HL-60/S4 treated with phorbol 12-myristate 13-acetate at 8.2 ng/mL for 4 days and 3 days (cell line): ENCODE measurements around the gene PSAP.

Source experiments
- in situ Hi-C: fragments of 300-500 bp; cut with MboI; formaldehyde crosslinking; loops from 2 replicates; pipeline ENCODE4 v1.15.0; 2022; ENCODE audit warnings: low sequenced_read_pairs

PSAP gene

DNA sequence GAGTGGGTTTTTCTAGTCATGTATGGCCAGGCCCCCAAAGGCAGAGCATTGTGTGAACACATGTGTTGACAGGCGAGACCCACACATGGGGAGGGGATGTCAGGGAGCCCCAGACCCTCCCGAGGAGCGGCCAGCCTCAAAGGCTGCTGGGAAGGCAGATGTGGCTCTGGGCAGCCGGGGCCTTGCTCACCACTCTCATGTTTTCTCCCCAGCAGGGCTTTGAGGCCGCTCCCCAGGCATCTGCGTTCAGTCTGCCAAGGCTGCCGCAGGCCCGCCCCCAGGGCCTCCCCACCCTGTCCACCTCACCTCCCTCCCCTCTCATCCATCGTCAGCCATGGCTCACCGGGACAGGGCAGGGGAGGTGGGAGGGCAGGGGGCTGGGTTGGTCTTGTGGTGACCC, 61.2 kb downstream of the PSAP start:
- in situ Hi-C loops: no loop called here

- in situ Hi-C loops: no loop called here
Measured at GRCh38 chr10:71788954-71789353, 62.1 kb downstream of the PSAP start.

- in situ Hi-C loops: no loop called here
Measured at GRCh38 chr10:71784679-71785272, 66.3 kb downstream of the PSAP start.

DNA sequence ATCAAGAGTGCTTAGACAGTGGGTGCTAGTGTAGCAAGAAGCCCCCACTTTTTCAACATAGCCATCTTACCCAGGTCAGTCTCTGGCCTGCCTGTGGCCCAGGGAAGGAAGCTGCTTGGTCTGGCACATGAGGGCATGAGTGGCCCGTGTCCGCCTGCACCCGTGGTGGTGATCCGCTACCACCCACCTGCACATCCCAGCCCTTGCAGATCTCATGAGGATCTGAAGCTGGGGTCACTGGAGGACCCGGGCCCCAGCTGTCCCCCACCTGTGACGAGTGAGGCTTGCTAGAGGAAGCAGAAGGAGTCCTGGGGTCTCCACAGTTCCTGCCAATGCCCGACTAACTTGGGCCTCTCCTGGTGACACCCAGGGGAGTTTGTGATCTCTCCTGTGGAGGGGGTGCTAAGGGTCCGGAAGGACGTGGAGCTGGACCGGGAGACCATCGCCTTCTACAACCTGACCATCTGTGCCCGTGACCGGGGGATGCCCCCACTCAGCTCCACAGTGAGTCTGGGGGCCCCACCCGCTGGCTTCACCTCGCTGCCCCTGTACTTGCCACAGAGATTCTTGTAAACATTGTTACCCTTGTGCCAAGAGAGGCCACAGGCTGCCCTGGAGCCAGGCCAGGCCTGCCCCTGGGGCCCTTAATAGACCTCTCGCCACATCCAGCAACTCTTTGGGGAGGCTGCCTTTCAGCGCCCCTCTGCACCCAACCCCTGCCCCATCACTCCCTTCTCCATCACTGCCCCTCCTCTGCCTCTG, 67.0 kb downstream of the PSAP start:
- in situ Hi-C loops: no loop called here

DNA sequence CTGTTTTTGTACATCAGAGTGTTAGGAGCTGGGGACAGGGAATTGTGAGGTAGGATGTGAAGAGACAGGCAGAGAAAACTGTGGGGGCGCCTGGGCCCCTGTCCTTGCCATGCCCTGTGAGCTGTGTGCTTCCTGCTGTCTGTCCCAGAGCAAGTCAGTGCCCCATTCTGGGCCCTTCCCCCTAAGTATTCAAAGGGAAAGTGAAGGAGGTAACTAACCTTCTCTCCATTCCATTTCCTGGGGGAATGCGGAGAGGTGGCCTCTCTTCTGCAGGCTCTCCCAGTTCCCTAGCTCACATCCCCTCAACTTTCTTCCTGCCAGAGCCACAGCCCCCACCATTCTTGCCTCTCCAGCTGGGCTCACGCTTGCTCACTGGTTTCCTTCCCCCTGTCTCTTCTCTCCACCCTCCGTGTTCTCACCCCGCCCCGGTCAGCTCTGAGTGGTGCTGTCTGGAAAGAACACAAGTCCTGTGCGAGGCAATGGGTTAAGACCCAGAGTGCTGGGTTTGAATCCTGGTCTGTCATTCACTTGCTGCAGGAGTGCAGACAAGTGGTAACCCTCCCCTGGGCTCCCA, 68.0 kb downstream of the PSAP start:
- in situ Hi-C loops: no loop called here

DNA sequence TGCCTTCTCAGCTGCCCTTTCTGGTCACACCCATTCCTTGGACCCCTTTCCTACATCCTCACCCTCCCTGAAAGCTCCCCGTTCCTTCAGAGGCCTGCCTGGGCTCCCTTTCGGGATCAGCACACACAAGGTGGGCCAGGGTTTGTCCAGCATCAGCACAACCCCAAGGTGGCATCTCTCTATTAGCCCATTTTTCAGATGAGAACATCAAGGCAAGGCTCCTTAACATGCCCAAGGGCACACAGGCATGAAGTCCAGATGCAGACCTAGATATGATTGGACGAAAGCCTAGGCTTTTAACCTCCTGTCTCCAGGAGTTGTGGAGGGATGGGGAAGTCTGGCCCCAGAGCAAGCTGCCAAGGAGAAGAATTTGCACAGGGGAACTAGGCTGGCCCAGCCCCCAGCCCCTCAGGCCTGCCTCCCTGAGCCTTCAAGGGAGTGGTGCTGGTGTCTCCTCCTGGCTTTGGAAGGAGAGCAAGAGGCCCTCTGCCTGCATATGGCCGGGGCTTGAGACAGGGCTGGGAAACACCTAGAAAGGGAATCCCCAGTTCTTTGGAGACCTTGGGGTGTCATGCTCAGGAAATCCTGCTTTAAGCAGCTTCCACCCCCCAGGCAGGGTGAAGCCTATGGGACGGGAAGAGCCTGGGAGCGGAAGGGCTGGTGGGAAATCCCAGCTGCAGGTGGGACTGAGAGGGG, 68.7 kb downstream of the PSAP start:
- in situ Hi-C loops: no loop called here

- in situ Hi-C loops: no loop called here
Measured at GRCh38 chr10:71780719-71781118, 70.3 kb downstream of the PSAP start.

- in situ Hi-C loops: no loop called here
Measured at GRCh38 chr10:71780156-71780555, 70.9 kb downstream of the PSAP start.

DNA sequence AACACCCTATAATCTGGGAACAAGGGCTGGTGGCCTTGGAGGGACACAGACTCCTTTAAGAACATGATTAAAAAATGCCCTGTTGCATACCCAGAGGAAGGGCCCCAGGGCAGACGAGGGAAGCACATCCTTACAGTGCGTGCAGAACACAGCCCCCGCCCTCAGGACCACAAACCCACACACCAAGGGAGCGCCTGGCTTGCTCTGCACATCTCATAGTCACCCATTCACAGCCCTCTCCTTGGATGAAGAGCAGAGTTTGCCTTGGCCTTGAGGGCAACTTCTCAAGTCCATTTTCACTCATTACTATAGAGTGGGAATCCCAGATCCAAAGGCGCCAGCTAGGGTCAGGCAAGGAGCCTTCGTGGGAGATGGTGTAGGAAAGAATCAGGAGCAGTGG, 71.4 kb downstream of the PSAP start:
- in situ Hi-C loops: no loop called here

GRCh38 chr10:71778071-71778825, 72.8 kb downstream of the PSAP start:
- in situ Hi-C loops: no loop called here

DNA sequence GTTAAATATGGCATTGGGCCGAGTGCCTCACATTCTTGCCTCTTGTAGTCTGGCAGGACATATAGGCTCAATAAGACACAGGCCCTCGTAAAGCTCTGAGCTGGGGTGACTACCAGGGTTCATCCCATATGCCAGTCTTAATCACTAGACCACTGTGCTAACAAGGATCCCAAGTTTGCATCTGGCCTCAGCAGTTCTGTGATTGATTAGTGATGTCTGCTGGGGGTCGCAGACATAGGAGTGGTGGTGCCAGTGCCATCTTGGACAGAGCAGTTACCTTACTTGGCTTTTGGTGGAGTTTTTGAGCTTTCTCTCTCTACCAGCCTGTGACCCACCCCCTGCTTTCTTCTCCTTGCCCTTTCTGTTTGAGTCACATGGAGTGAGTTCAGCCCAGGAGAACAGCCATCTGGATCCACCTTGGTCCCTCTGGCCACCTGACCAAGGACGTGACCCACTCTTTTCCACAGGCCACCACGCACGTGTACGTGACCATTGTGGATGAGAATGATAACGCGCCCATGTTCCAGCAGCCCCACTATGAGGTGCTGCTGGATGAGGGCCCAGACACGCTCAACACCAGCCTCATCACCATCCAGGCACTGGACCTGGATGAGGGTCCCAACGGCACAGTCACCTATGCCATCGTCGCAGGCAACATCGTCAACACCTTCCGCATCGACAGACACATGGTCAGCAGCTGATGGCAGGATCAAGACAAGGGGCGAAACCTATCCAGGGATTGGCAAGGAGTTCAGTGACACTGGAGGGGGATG, 73.7 kb downstream of the PSAP start:
- in situ Hi-C loops: no loop called here

DNA sequence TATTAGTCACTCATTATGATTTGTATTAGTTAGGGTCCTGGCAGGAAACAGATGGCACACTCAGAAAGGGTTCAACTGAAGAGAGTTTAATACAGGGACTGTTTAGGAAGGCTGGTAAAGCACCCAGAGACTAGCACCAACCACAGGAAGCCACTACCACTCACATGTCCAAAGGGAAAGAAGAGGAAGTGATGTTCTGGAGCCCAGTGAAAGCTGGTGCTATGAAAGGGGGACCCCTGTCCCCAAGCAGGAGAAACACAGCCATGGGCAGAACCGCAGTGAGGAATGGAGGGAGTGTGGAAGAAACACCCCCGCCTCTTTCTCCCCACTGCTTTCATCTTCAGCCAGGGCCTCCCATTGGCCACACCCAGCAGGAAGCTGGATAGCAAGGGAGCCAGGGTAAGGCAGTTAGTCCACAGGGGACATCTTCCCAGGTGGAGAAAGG, 74.5 kb downstream of the PSAP start:
- in situ Hi-C loops: no loop called here

GRCh38 chr10:71774916-71775702, 75.9 kb downstream of the PSAP start:
- in situ Hi-C loops: no loop called here

DNA sequence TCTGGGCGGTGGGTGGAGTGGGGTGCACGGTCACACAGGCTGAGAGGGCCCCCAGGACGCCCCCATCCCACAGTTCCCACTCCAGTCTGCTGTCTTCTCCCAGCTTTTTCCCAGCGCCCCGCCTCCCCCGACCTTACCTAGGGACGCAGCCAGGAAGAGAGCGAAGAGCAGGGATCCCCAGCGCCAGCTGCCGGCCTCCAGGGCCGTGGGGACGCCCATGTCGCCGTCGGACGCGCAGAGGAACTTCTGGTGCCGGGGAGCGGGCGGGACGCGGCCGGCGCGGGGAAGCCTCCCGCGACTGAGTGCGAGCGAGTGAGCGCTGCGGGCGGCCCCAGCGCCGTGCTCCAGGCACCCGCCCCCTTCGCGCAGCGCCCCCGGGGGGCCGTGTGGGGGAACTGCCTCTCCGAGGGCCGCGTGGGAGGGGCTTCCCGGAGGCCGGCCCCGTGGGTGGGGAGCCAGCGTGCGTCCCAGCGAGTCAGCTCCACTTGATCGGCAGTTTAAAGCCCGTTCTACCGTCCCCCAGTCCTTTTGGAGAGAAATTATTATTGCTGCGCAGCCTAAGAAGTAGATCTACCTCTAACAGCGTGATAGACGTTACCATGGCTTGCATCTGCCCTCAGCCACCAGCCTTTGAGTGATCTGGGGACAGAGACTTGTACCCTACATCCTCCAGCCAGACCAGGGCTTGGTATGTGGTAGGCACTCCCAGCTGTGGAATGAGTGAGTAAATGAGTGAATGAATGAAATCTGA, 77.7 kb downstream of the PSAP start, which contains the start of gene VSIR:
Gene VSIR, minus strand, starts transcription at position 300 of the 751 bp plus-strand sequence. Its CDS starts 81 bp downstream, at position 219.
- in situ Hi-C loops: no loop called here

- in situ Hi-C loops: no loop called here
Measured at GRCh38 chr10:71772832-71773220, 78.2 kb downstream of the PSAP start.

GRCh38 chr10:71771821-71772617, 79.0 kb downstream of the PSAP start:
- in situ Hi-C loops: no loop called here

- in situ Hi-C loops: no loop called here
Measured at GRCh38 chr10:71771204-71771603, 79.8 kb downstream of the PSAP start.

DNA sequence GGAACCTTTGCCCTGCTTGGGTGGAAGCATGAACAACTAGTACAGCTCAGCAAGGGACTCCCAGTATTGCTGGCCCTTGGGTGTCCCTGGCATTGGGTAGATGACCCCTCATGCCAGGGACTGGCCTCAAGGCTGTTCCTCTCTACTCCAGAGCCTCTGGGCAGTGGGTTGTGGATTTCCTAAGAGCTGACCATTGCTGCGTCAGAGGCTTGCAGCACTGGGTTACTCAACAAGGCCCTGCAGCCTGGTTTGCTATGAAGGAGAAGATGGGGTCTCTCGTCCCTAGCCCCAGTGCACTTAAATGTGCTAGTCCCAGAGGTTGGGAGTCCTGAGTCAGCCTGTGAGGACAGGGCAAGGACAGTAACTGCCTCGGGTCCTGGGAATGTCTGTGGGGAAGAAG, 80.3 kb downstream of the PSAP start:
- in situ Hi-C loops: no loop called here
